NT2/D1 (cell line): ENCODE measurements around the gene PRSS50.

Source experiments
- YY1 ChIP-seq: IDR thresholded peaks from 2 replicates; pipeline ENCODE4 v1.6.1; 2011; ENCODE audit not compliant: insufficient read length, insufficient read depth
- ZNF274 ChIP-seq: IDR thresholded peaks from 2 replicates; pipeline ENCODE4 v1.6.1; 2011; ENCODE audit warnings: mild to moderate bottlenecking, low read depth, low read length

- no peak for TF ChIP-seq ZNF274
- no peak for TF ChIP-seq YY1
Observed at GRCh38 chr3:46690798-46691197, 26.9 kb downstream of the PRSS50 start.
